SJSA1 (cell line): ENCODE results near the gene PRDM15. TPM values are rescaled to one million over a fixed set of nuclear protein-coding genes. Genes with fewer than 3 reads are reported as not detected.

Source experiments
- DNase-seq, 2 experiments: peaks; one replicate each; pipeline ENCODE4 v3.0.0-alpha.2; 2015 to 2020; ENCODE audit warnings: low spot score in 2 of 2, low read depth in 1 of 2
- H3K27ac ChIP-seq: fragments of 250-450 bp; sonication (Bioruptor Pico); 2 replicates; pipeline ENCODE4 v1.5.1; 2020; ENCODE audit warnings: mild to moderate bottlenecking, moderate library complexity
- H3K27me3 ChIP-seq: fragments of 250-450 bp; sonication (Bioruptor Pico); replicated peaks from 2 replicates; pipeline ENCODE4 v1.5.1; 2020; ENCODE audit warnings: mild to moderate bottlenecking, moderate library complexity
- H3K36me3 ChIP-seq: fragments of 250-450 bp; sonication (Bioruptor Pico); 2 replicates; pipeline ENCODE4 v1.5.1; 2020; ENCODE audit warnings: mild to moderate bottlenecking
- H3K4me1 ChIP-seq: fragments of 250-450 bp; sonication (Bioruptor Pico); replicated peaks from 2 replicates; pipeline ENCODE4 v1.6.1; 2021; ENCODE audit warnings: mild to moderate bottlenecking
- H3K4me3 ChIP-seq: fragments of 250-450 bp; sonication (Bioruptor Pico); 2 replicates; pipeline ENCODE4 v1.5.1; 2020; ENCODE audit warnings: mild to moderate bottlenecking
- H3K9me3 ChIP-seq: fragments of 250-450 bp; sonication (Bioruptor Pico); replicated peaks from 2 replicates; pipeline ENCODE4 v1.5.1; 2020; ENCODE audit warnings: mild to moderate bottlenecking
- total RNA-seq: library from RNA; depleted of rRNA; stranded (reverse); fragments of >200 nt; shearing (Covaris generic); gene quantifications from 2 replicates; pipeline ENCODE4 v1.2.3, GENCODE V29; 2014

Gene PRDM15
- total RNA-seq, 1 experiment from 2014 or later, result 5.1 TPM

DNA sequence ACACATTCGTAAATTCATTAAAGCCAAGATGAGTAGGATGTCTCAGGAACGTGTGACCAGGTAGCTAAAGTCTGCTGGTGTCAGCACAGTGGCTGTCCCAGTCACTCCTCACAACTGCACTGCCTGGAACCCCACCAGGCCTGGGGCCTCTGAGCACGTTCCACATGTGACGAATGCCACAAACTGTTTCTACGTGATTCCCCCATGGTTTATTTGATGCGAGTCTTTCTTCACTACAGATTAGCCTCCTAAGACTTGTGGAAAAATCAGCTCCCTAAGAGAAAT lies 33.2 kb downstream of the PRDM15 start:
- no peak for DNase-seq
- peaks cover 5% of the 10 kb centered on the region for H3K36me3 ChIP-seq
- H3K4me1 ChIP-seq, result peaks cover 8% of the 10 kb centered on the region
- peaks cover 9% of the 10 kb centered on the region for H3K9me3 ChIP-seq
- no peak overlapping the region for H3K4me3 ChIP-seq
- H3K27ac ChIP-seq, result no peak overlapping the region
- H3K27me3 ChIP-seq, result no peaks in the 10 kb centered on the region

DNA sequence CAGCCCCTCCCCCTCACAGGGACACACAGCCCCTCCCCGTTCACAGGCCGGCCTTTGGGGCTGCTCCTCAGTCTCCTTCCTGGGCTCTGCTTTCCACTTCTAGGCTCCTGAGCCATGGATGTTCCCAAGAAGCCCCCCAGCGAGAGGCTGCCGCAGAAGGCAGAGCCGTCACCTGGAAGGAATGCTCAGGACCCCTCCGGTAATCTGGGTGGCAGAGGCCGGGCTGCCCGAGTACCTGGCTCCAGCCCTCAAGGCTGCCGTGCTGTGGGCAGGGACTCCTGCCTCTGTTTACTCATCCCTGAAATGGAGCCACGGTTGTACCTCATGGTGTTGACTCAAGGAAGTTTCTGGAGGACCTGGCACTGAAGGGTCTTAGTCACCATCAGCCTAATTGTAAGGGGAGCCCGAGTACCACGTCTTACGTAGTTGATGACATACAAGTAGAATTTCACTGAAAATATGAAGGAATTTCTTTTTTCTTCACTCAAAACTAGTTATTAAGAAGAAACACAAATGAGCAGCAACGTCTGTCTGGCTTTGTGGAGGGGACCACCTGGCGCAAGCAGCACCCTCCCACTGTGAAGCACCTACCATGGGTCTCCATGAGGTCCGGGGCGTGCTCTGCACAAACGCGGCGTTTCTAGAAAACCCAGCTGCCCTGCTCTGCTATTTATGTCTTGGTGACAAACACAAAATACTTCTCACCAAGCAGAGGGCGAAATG lies 33.7 kb downstream of the PRDM15 start:
- Histone ChIP-seq H3K27ac (no peak overlapping the region), H3K27me3 (no peaks in the 10 kb centered on the region), H3K9me3 (peaks cover 11% of the 10 kb centered on the region), H3K4me1 (peaks cover 8% of the 10 kb centered on the region), H3K36me3 (peaks cover 5% of the 10 kb centered on the region), H3K4me3 (no peak overlapping the region)
- no peak for DNase-seq

DNA sequence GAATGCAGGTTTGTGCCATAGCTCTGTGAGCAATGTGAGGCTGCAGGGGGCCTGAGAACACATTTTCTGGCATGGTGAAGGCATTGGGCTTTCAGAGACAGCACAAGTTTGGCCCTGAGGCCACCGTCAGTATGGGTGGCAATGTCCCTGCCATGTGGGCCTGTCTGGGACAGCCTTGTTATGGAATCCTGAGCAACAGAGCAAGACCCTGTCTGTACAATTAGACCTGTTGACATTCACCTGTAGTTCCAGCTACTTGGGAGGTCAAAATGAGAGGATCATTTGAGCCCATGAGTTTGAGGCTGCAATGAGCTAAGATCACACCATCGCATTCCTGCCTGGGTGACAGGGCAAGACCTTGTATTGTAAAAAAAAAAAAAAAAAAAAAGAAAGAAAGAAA lies 35.6 kb downstream of the PRDM15 start:
- Histone ChIP-seq H3K27me3 (no peaks in the 10 kb centered on the region), H3K4me3 (no peak overlapping the region), H3K9me3 (peaks cover 8% of the 10 kb centered on the region; the same call in 1 of the 2 replicates), H3K27ac (no peak overlapping the region), H3K36me3 (peaks cover 10% of the 10 kb centered on the region), H3K4me1 (peaks cover under 1% of the 10 kb centered on the region)
- DNase-seq, result no peak

DNA sequence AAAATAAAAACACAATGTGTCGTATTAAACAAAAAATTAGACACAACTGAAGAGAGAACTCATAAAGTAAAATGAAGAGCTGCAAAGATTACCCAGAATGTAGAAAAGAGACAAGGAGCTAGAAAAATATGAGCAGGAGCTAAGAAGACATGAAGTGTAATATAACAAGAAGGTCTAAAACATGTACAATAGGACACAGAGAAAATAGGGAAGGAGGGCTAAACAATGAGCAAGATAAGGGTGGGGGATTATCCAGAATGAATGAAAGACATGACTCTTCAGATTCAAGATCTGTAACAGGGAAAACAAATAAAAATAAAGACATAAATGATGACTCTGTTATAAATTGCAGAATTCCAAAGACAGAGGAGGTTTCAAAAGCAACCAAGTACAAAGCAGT lies 38.3 kb downstream of the PRDM15 start:
- no peaks in the 10 kb centered on the region for H3K27me3 ChIP-seq

DNA sequence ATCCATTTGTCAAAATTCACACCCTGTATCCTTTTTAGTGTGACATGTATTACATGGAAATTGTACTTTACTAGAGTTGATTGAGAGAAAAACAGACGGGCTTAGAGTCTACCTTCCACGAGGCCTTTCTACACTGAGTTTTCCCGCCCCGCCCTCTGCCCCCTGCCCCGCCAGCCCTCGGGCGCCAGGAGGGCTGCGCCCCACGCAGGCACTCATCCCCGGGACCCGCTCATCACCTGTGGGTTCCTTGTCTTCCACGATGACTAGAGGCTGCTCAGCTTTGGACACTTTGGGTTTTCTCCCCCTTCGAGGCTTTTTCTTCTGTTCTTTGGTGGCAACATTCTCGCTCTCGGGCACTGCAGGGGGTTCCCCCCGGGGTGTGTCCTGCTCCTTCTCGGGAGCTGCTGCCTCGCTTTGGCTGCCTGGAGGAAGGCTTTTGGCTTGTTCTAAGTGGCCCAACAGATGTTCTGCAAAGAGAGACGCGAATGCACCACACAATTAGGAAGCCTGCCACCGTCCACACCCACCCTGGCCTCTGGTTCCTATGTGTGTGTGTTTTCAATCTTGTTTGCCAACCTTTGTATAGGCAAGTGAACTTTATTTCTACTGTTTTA lies 39.6 kb downstream of the PRDM15 start:
- DNase-seq, result no peak
- Histone ChIP-seq H3K27ac (no peak overlapping the region), H3K4me1 (no peaks in the 10 kb centered on the region), H3K27me3 (no peaks in the 10 kb centered on the region), H3K36me3 (peaks cover 25% of the 10 kb centered on the region), H3K9me3 (peaks cover 8% of the 10 kb centered on the region; the same call in 1 of the 2 replicates), H3K4me3 (no peak overlapping the region)

More for the DNA sequence above, 38.3 kb downstream of the PRDM15 start:
- peaks cover 18% of the 10 kb centered on the region for H3K36me3 ChIP-seq
- no peak for DNase-seq
- no peaks in the 10 kb centered on the region for H3K4me1 ChIP-seq
- H3K27ac ChIP-seq, result no peak overlapping the region
- H3K9me3 ChIP-seq, result peaks cover 8% of the 10 kb centered on the region; the same call in 1 of the 2 replicates
- no peak overlapping the region for H3K4me3 ChIP-seq

DNA sequence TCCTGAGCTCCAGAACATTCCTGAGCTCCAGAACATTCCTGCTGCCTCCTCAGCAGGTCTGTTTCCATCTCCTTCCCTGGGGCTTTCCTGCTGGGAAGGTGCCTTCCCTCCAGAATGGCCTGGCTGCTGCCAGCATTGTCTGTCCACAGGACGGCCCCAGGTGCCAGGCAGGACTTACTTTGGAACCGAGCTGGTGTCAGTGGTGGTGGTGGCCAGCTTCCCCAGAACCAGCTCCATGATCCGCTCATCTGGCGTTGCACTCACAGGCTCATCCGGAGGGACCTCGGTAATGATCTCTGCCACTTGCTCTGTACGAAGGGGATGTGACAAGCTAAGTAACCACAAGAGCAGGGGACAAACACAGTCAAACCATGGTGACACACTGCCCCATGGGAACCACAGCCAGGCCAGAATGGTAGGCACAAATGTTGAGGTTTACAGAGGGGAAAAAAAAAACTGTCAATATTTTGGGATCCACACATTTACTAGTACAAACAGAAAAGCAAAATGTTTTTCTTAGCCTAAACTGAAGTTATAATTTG lies 41.3 kb downstream of the PRDM15 start:
- Histone ChIP-seq H3K27me3 (no peaks in the 10 kb centered on the region), H3K27ac (no peak overlapping the region), H3K4me3 (no peak overlapping the region), H3K4me1 (no peaks in the 10 kb centered on the region), H3K9me3 (peaks cover 8% of the 10 kb centered on the region; the same call in 1 of the 2 replicates), H3K36me3 (peaks cover 25% of the 10 kb centered on the region)
- DNase-seq, result no peak

DNA sequence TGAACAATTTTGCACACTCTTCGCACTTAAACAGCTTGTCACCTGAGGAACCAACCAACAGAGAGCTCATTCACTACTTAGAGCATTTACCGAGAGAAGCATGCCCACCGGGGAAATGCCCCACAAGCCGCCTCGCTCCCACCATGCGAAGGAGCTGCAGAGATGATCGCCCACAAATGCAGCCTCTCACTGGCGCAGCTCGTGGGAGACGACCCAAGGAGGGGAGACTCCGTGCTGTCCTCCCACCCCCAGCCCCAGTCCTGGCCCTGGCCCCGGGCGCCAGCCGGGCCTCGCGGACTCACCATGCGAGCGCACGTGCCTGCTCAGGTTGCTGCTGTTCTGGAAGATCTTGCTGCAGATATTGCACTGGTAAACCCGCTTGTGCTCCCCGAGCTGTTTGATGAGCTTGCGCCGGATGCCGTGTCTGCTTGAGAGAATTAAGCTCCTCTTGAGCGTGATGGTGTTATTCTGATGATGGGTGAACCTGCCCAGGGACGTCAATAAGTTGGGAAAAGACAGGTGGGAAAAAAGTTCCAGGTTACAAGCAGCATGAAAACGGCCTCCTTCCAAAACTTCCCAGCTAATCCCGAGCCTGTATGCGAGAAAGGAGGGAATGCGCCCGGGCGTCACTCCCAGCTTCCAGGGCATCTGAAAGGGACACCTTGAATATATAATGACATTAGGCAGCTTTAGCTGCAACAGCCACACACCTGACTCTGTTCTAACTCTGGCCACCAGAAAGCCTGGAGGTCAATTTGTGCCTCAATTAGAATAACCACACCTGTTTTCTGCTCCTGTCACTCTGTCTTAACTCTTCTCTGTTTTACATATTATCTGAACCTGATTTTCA lies 42.8 kb downstream of the PRDM15 start:
- H3K4me1 ChIP-seq, result no peaks in the 10 kb centered on the region
- DNase-seq, result no peak
- no peak overlapping the region for H3K27ac ChIP-seq
- peaks cover 6% of the 10 kb centered on the region; the same call in 1 of the 2 replicates for H3K9me3 ChIP-seq
- H3K36me3 ChIP-seq, result peaks cover 25% of the 10 kb centered on the region
- H3K4me3 ChIP-seq, result no peak overlapping the region
- H3K27me3 ChIP-seq, result no peaks in the 10 kb centered on the region

DNA sequence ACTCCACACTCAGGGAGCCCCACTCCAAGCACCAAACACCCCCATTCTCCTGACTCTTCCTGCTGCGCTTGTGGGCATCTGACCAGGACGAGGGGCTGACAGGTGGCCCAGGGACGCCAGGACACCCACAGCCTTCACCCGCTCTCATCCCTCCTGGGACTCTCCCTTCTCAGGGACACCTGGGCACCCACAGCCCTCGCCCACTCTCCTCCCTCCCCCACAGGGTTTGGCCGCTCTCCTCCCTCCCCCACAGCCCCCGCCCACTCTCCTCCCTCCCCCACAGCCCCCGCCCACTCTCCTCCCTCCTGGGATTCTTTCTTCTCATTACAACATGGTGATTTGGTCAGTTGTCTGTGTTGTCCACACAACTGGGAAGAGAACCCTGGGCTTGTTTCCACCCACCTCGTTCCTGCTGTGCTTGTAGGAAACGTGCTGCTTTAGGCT lies 43.4 kb downstream of the PRDM15 start:
- Histone ChIP-seq H3K4me3 (no peak overlapping the region), H3K9me3 (no peaks in the 10 kb centered on the region), H3K36me3 (peaks cover 25% of the 10 kb centered on the region), H3K27me3 (no peaks in the 10 kb centered on the region), H3K27ac (no peak overlapping the region), H3K4me1 (no peaks in the 10 kb centered on the region)
- DNase-seq, result no peak

DNA sequence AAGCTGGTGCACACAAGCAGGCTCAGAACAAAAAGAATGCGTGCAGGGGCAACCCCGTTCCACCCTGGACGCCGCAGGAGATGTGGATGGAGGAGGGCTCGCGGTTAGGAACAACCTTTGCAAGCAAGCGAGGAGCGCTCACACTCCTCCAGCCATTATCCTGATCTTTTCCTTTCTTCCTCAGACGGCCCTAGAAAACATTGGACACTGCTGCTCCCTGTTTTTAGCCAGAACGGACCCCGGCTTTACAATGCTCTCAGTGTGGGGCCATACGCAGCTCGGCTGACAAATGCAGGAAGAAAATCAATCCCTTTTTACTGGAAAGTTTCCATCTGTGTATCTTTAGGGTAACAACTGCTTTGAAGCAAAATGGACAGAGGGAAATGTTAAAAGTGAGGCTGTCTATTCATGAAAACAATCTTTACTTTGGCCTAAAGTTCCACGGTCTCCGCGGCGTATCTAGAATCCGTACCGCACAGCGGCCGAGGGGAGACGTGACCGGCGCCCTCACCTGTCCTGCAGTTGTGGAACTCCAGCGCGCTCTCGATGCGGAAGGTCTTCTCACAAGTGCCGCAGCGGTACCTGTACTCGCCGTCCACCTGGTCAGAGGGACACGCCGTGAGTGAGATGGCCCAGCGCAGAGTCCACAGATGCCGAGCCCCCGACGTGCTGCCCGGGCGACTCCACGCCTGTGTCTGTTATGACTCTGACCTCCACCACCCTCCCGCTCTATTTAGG lies 44.0 kb downstream of the PRDM15 start:
- no peak overlapping the region for H3K27ac ChIP-seq
- no peak for DNase-seq
- H3K9me3 ChIP-seq, result no peaks in the 10 kb centered on the region
- H3K27me3 ChIP-seq, result no peaks in the 10 kb centered on the region
- H3K36me3 ChIP-seq, result peaks cover 22% of the 10 kb centered on the region
- no peaks in the 10 kb centered on the region for H3K4me1 ChIP-seq
- no peak overlapping the region for H3K4me3 ChIP-seq

DNA sequence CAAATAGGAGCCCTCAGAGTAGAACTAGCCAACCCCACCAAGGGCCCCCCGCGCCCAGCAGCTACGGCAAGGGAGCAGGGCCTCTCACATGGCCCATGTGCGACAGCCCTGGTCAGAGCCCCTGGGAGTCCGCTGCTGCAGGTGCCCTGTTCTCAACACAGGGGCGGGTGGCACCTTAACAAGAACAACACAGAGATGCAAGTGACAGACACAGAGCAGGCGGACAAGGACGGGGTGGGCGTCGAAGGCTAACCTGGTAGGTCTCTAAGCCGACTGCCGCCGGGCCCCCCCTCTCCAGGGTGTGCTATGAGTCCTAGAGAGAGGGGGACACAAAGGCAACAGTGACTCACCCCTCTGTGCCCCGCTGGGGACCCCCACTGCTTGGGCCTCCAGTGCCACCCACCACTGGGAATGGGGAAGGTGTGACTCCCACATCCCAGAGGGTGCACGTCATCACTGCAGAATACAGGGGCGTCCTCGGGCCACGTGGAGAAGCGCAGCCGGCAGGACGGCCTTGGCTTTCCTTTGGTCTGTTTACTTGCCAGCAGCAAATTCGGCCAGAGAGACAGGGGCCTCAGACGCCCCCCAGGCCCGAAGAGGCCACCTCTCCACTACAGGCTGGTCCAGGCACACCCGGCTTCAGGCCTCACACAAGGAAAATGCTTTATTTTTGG lies 44.8 kb downstream of the PRDM15 start:
- no peak overlapping the region for H3K27ac ChIP-seq
- peaks cover 18% of the 10 kb centered on the region for H3K36me3 ChIP-seq
- H3K9me3 ChIP-seq, result no peaks in the 10 kb centered on the region; the same call in 1 of the 2 replicates
- H3K4me3 ChIP-seq, result no peak overlapping the region
- H3K27me3 ChIP-seq, result no peaks in the 10 kb centered on the region
- no peak for DNase-seq
- no peaks in the 10 kb centered on the region for H3K4me1 ChIP-seq

DNA sequence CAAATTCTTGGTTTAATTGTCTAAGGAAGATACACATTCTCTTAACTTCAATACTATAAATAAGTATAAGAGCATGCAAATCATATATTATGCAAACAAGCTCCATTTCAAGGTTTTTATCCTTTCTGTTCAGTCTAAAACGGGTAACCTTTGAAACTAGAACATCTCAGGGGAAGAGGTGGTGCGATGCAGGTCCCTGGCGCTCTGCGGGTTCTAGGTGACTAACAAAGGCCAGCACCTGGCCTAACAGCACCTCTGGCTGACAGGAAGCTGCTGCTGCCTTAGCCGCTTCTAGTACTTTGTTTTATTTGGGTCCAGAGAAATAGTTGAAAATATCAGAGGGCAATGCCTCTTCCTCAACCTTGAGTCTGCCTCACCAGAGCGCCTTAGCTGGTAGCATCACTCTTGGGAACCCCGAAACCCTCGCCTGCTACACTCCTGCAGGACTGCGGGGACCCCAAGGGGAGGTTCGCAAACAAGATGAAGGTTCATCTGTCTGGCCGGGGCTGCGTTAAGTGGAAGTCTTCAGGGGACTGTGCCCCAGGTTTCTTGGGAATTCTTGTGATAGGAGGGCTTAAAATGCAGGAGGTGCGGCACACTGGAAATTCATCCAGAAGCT lies 45.5 kb downstream of the PRDM15 start:
- no peak for DNase-seq
- no peaks in the 10 kb centered on the region for H3K4me1 ChIP-seq
- H3K4me3 ChIP-seq, result no peak overlapping the region
- H3K27ac ChIP-seq, result no peak overlapping the region
- no peaks in the 10 kb centered on the region; the same call in 1 of the 2 replicates for H3K9me3 ChIP-seq
- peaks cover 18% of the 10 kb centered on the region for H3K36me3 ChIP-seq
- no peaks in the 10 kb centered on the region for H3K27me3 ChIP-seq

DNA sequence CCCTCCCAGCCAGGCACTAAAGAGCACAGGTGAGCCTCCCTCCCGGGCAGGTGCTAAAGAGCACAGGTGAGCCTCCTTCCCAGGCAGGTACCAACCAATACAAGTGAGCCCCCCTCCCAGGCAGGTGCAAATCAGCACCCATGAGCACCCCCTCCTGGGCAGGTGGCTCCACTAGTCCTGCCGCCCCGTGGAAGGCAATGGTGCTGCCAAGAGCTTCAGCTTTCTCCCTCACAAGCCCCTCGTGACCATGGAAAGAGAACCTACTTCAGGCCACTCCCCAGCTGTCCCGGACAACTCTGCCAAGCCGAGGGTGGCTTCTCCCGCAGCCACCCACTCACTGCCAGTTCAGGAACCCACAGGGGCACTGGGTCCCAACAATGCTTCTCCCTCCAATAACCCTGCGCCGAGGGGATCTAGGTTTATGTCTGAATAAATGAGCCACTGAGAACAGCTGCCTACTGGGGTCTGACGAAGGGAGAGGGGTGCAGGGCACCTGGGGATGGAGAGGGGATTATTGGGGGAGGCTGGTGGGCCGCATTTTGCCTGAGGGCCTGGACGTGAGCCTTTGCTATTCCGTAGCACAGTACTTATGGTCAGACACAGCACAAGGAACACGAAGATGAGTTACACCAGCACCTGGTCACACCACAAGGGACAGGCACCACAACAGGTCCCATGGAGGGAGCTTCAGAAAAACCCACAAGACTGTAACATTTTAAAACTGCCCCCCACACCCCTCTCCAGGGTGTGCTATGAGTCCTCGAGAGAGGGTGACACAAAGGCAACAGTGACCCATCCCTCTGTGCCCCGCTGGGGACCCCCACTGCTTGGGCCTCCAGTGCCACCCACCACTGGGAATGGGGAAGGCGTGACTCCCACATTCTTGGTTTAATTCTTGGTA lies 46.3 kb downstream of the PRDM15 start:
- Histone ChIP-seq H3K4me3 (no peak overlapping the region), H3K9me3 (no peaks in the 10 kb centered on the region; the same call in 1 of the 2 replicates), H3K27ac (no peak overlapping the region), H3K27me3 (no peaks in the 10 kb centered on the region), H3K4me1 (no peaks in the 10 kb centered on the region), H3K36me3 (peaks cover 18% of the 10 kb centered on the region)
- no peak for DNase-seq
